Fibroblast of lung (primary cell): ENCODE results near the gene DICER1.

Source experiments
- CTCF ChIP-seq, 2 donors: IDR thresholded peaks in 1 of 2; conservative IDR thresholded peaks in 1 of 2; 1 replicate in 1 of 2; 2 replicates in 1 of 2; pipeline ENCODE4 v1.5.1; 2011 to 2012; ENCODE audit warnings: low read length in 2 of 2, control low read depth in 1 of 2, inconsistent platforms in 1 of 2, low read depth in 1 of 2, mild to moderate bottlenecking in 1 of 2
- EZH2 ChIP-seq: IDR thresholded peaks from 2 replicates; pipeline ENCODE4 v1.5.1; 2012; ENCODE audit warnings: low read length, control low read depth, mild to moderate bottlenecking; ENCODE audit errors: missing control alignments

- TF ChIP-seq CTCF (conservative IDR thresholded peaks at IDR 0.05 in 1 of 2, IDR thresholded peaks at IDR 0.05 in 1 of 2; ENCODE audit: low read depth in 1 of 2, low read length in 2 of 2), result no peak
- no peak for TF ChIP-seq EZH2
Measured at GRCh38 chr14:95147597-95147996, 9.7 kb downstream of the DICER1 start.
